CMK (cell line): ENCODE measurements around the gene WDR7.

Experiments
- DNase-seq: peaks from one replicate; pipeline ENCODE4 v3.0.0-alpha.2; 2010; ENCODE audit warnings: low read depth

Gene WDR7

GRCh38 chr18:56890632-56891031, 239.5 kb downstream of the WDR7 start:
- DNase-seq: no peak

- no peak for DNase-seq
These were observed 240.0 kb downstream of the WDR7 start for GRCh38 chr18:56891116-56891515.

GRCh38 chr18:56891870-56892269, 240.7 kb downstream of the WDR7 start:
- DNase-seq: no peak

- DNase-seq: no peak
These were observed 246.0 kb downstream of the WDR7 start for GRCh38 chr18:56897122-56897521.

- DNase-seq: no peak
These were observed 248.5 kb downstream of the WDR7 start for GRCh38 chr18:56899660-56900059.

GRCh38 chr18:56900195-56901094, 249.3 kb downstream of the WDR7 start:
- DNase-seq: no peak

- no peak for DNase-seq
These were observed 250.8 kb downstream of the WDR7 start for GRCh38 chr18:56901919-56902318.

GRCh38 chr18:56902653-56903052, 251.5 kb downstream of the WDR7 start:
- no peak for DNase-seq

GRCh38 chr18:56903686-56904085, 252.5 kb downstream of the WDR7 start:
- no peak for DNase-seq

- DNase-seq: no peak
These were observed 256.6 kb downstream of the WDR7 start for GRCh38 chr18:56907771-56908170.

- DNase-seq: no peak
These were observed 259.1 kb downstream of the WDR7 start for GRCh38 chr18:56910237-56910636.

GRCh38 chr18:56910967-56911366, 259.8 kb downstream of the WDR7 start:
- no peak for DNase-seq

- no peak for DNase-seq
These were observed 262.8 kb downstream of the WDR7 start for GRCh38 chr18:56913941-56914340.

GRCh38 chr18:56919190-56919589, 268.0 kb downstream of the WDR7 start:
- DNase-seq: no peak

- no peak for DNase-seq
These were observed 270.8 kb downstream of the WDR7 start for GRCh38 chr18:56921896-56922480.

- DNase-seq: no peak
These were observed 275.6 kb downstream of the WDR7 start for GRCh38 chr18:56926734-56927133.

- no peak for DNase-seq
These were observed 276.6 kb downstream of the WDR7 start for GRCh38 chr18:56927786-56928185.

GRCh38 chr18:56929886-56930285, 278.7 kb downstream of the WDR7 start:
- DNase-seq: no peak

- DNase-seq: no peak
These were observed 282.3 kb downstream of the WDR7 start for GRCh38 chr18:56933472-56933871.

GRCh38 chr18:56934131-56934530, 283.0 kb downstream of the WDR7 start:
- DNase-seq: no peak

GRCh38 chr18:56934906-56935305, 283.7 kb downstream of the WDR7 start:
- no peak for DNase-seq

- no peak for DNase-seq
These were observed 284.4 kb downstream of the WDR7 start for GRCh38 chr18:56935434-56936040.

GRCh38 chr18:56936457-56936856, 285.3 kb downstream of the WDR7 start:
- no peak for DNase-seq
